ENCODE measurements around the gene CREB3L2. TPM values are rescaled to one million over a fixed set of nuclear protein-coding genes. Genes with fewer than 3 reads are reported as not detected.
"Not testable (repeated sequence)": the region's sequence is repeated elsewhere in the genome, so short reads cannot be mapped to it uniquely, and the experiment has no call there.

Gene CREB3L2
- total RNA-seq, 1 experiment from 2014 or later = 4.1 TPM

DNA sequence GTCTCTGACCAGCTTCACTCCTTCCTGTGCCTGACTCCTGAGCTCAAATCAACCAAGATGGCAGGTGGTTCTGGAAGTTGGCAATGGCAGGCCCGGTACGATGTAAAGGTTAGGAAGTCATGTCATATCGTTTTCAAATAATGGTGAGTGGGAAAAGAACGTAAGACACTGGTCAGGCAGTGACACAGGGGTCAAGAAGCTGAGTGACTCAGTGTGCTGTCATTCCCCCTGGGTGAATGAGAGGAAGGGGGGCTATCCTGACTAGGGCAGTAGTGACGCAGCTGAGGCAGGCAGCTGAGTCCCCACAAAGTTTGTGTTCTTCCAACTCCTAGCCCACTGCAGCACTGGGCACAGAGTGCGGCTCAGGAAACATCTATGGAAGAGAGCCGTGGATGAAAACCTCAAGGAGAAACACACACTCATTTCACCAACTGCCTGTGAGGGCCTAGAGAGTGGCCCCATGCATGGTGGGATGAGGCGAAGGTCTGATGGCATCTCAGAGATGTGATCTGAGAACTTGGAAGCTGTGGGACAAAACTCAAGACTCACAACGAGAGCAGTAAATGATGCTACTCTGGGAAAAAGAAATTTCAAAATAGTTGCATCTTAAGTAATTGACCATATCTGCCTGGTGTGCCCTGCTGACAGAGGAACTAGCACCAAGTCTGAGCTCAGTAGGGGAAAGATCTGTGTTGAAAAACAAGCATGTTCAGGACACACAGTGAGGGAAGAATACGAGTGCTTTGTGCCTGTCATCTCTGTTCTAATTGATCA, 23.2 kb downstream of the CREB3L2 start:
- DNase-seq (ENCODE audit: low spot score) = no peak
- in situ Hi-C loops (cut with HindIII; ENCODE audit: low sequenced_read_pairs) = no loop called here

DNA sequence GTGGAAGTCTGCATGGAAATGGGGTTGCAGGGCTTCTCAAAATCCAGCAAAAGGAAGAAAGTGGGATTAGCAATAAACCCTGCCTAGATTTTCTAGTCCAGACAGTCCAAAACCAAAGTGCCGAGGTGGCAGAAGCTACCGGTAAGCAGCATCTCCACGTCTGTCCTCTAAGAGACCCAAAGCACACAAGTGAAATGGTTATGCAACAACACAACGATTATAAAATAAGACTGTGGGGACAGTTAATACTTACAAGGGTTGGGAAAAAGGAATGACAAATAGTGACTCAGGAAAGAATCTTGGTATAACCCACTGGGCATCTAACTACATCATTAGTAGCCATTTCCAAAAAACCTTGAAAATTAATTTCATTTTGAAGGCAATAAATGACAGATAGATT, 24.7 kb downstream of the CREB3L2 start:
- in situ Hi-C loops (cut with HindIII; ENCODE audit: low sequenced_read_pairs) = no loop called here
- DNase-seq (ENCODE audit: low spot score) = no peak

GRCh38 chr7:137976696-137977095, 25.2 kb downstream of the CREB3L2 start:
- in situ Hi-C loops (cut with HindIII; ENCODE audit: low sequenced_read_pairs) = no loop called here
- no peak for DNase-seq (ENCODE audit: low spot score)

GRCh38 chr7:137976232-137976631, 25.7 kb downstream of the CREB3L2 start:
- DNase-seq (ENCODE audit: low spot score) = no peak
- in situ Hi-C loops (cut with HindIII; ENCODE audit: low sequenced_read_pairs) = no loop called here

DNA sequence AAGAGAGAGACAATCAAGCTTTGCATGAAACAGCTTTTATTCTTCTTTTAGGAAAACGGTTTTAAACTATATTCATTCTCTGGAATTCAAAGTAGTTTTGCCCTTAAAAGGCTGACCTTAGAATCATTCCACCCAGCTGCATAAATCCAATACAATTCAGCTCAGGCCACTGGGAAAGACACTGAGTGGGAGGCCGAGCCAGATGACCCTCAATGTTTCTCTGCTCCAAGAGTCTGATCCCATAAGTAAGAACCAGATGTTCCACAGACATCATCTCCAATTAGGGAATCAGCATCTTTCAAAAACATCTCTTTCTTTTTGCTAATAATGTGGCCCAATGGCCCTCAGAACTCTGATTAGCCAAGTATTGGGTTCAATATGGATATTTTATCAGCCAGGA, 26.1 kb downstream of the CREB3L2 start:
- in situ Hi-C loops (cut with HindIII; ENCODE audit: low sequenced_read_pairs) = no loop called here
- DNase-seq (ENCODE audit: low spot score) = no peak

DNA sequence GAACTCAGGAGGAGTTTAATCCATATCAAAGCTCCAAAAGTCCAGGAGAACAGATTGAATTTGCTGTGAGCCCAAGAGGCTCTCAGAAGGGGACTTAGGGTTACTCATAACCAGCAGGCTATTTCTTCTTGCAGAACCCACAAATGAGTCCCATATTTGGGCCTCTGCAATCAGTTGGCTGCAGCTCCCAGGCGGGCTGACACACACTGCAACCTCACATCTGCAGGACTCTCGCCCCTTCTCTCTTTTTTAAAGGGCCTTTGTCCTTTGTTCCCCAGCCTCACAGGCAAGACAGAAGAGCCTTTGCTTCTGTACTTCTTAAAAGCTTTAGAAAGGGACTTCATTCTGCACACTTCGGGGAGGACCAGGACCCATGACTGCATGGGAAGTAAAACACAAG, 26.7 kb downstream of the CREB3L2 start:
- in situ Hi-C loops (cut with HindIII; ENCODE audit: low sequenced_read_pairs) = no loop called here
- no peak for DNase-seq (ENCODE audit: low spot score)

- DNase-seq (ENCODE audit: low spot score) = no peak
- in situ Hi-C loops (cut with HindIII; ENCODE audit: low sequenced_read_pairs) = no loop called here
These were observed 27.1 kb downstream of the CREB3L2 start for GRCh38 chr7:137974766-137975165.

DNA sequence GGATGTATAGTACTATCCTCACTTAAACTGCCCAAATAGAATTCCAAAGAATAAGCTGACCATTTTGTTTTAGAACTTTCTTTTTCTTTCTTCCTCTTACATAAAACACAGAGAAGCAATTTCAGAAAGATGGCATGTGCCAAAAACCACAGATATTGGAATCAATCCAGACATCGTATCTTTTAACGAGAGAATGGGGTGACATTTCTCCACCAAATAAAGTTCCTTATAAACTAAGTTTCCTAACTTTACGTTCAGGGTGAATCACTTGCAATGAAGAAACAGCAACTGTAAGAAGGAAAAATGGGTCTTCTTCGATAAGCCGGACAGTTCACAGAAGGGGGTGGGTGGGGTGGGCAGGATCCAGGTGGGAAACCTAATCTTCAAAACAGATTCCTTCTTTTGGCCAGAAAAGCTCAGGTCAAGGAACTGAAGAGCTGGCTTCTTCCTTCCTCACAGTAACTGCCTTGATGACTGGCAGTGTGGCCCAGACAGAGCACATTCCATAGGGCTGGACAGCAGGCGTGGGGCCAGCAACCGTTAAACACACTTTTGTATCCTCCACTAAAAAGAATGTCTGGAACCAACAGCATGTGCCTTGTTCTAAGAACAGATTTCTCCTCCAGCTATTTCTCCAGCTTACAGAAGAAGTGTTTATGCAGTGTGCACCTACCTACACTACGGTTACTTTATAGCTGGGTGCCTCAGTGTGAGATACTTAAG, 31.5 kb downstream of the CREB3L2 start:
- DNase-seq (ENCODE audit: low spot score) = no peak
- in situ Hi-C loops (cut with HindIII; ENCODE audit: low sequenced_read_pairs) = no loop called here

GRCh38 chr7:137969828-137970227, 32.1 kb downstream of the CREB3L2 start:
- in situ Hi-C loops (cut with HindIII; ENCODE audit: low sequenced_read_pairs) = no loop called here
- DNase-seq (ENCODE audit: low spot score) = no peak

- in situ Hi-C loops (cut with HindIII; ENCODE audit: low sequenced_read_pairs) = no loop called here
- DNase-seq (ENCODE audit: low spot score) = no peak
These were observed 33.0 kb downstream of the CREB3L2 start for GRCh38 chr7:137968890-137969289.

DNA sequence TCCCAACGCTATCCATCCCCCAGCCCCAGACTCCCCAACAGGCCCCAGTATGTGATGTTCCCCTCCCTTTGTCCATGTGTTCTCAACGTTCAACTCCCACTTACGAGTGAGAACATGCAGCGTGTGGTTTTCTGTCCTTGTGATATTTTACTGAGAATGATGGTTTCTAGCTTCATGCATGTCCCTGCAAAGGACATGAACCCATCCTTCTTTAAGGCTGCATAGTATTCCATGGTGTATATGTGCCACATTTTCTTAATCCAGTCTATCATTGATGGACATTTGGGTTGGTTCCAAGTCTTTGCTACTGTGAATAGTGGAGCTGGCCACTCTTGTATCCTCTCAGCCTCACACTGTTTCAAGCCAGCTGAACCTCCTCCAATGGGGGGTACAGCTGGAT, 33.5 kb downstream of the CREB3L2 start:
- DNase-seq (ENCODE audit: low spot score); in situ Hi-C loops (cut with HindIII; ENCODE audit: low sequenced_read_pairs): not testable (repeated sequence)

DNA sequence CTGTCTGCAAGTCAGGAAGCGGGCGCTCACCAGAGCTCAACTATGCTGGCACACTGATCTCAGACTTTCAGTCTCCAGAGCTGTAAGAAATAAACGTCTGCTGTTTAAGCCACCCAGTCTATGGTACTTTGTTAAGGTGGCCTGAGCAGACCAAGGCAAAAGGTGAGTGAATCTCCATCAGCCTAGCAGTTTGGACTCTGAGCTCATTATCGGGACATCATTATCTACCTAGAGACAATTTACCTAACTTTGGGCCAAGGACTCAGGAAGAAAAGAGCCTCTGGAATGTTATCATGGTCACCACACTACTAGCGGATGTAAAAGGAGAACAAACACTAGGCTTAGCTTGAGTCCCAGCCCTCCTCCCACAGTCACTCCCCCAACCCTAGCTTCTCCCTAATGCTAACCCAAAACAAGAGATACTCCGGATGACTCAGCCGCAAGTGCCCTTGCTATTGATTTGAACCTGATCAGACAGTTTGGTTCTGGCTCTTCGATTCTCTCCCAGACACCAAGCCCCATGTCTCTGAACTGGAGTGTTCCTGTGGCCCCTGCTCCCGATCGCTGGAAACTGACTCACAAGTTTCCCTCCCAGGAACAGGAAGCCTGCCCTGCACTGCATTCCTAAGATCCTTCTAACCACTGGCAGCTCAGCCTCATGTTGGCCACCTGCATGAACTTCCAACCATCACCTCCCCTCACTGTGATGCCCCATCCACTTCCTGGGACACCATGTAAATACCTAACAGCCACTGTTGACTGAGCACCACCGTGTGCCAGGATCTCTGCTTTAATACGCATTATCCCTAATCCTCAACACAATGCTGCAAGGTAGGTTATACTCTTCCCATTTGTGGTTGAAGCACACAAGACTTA, 34.5 kb downstream of the CREB3L2 start:
- in situ Hi-C loops (cut with HindIII; ENCODE audit: low sequenced_read_pairs) = no loop called here
- DNase-seq (ENCODE audit: low spot score) = no peak

- in situ Hi-C loops (cut with HindIII; ENCODE audit: low sequenced_read_pairs) = no loop called here
- no peak for DNase-seq (ENCODE audit: low spot score)
These were observed 35.2 kb downstream of the CREB3L2 start for GRCh38 chr7:137966641-137967142.

DNA sequence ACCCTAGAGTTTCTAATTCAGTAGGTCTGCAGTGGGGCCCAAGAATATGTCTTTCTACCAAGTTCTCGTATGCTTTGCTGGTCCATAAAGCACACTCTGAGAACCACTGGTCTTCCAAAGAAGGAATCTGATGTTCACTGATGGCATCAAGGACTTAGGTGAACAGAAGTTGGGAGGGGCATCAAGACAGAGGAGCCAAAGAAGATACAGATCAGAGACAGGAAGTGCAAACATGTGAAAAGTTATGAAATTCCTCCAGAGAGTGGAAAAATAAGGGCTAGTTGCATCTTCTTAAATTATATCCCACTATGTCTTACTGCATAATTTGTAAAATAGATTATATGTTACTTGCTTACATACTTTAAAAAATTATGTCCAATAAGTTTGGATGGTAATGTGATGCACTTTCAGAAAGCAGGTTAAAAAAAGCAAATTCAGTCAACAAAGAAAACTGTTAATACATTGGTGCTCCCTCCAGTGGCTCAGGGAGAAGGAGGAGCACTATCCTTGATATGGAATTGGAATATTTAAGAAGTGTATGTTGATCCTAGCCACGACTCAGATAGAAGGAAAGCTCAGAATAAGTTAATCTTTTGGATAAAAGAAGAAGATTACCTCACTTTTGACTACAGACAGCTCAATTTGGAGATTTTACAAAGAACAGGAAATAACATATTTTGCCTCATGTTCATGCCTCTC, 35.8 kb downstream of the CREB3L2 start:
- in situ Hi-C loops (cut with HindIII; ENCODE audit: low sequenced_read_pairs) = no loop called here
- DNase-seq (ENCODE audit: low spot score) = no peak

- in situ Hi-C loops (cut with HindIII; ENCODE audit: low sequenced_read_pairs) = no loop called here
- no peak for DNase-seq (ENCODE audit: low spot score)
These were observed 36.9 kb downstream of the CREB3L2 start for GRCh38 chr7:137964824-137965545.

GRCh38 chr7:137962875-137963507, 38.9 kb downstream of the CREB3L2 start:
- no peak for DNase-seq (ENCODE audit: low spot score)
- in situ Hi-C loops (cut with HindIII; ENCODE audit: low sequenced_read_pairs) = no loop called here

DNA sequence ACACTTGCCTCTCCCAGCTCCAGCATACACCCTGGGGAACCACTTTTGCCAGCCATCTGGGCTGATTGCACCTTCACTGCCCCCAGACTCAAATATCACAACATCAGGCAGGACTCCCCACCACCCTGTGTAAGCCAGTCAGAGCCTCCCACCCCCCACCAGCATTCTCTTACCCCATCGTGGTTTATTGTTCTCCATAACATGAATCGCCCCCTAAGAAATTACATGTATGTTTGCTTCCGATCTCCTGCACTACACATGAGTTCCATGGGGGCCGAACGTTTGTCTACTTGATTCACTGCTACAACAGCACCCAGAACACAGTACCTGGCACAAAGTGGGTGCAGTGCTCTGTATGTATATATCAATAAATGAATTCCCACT, 39.4 kb downstream of the CREB3L2 start:
- in situ Hi-C loops (cut with HindIII; ENCODE audit: low sequenced_read_pairs) = no loop called here
- no peak for DNase-seq (ENCODE audit: low spot score)

All from G401 (cell line).